OCI-LY3 (cell line): ENCODE measurements around the gene BCAP31.

Source experiments
- H2AFZ ChIP-seq: fragments of 200-600, 300-600 bp; shearing (Covaris generic); 2 replicates; pipeline ENCODE4 v1.6.0; 2014; ENCODE audit warnings: antibody characterized with exemption, low read depth, low read length
- H3K27ac ChIP-seq: fragments of 200-600, 300-600 bp; sonication (generic); 2 replicates; pipeline ENCODE4 v1.5.1; 2014; ENCODE audit warnings: mild to moderate bottlenecking, low read length, moderate library complexity, mixed read lengths
- H3K27me3 ChIP-seq: fragments of 200-600, 300-600 bp; sonication (generic); 2 replicates; pipeline ENCODE4 v1.6.1; 2014; ENCODE audit warnings: low read depth, low read length, mixed read lengths
- H3K36me3 ChIP-seq: fragments of 200-600, 300-600 bp; sonication (generic); replicated peaks from 2 replicates; pipeline ENCODE3; 2014; ENCODE audit warnings: low read depth, low read length, mixed read lengths
- H3K4me1 ChIP-seq: fragments of 300-600, 200-600 bp; sonication (generic); 2 replicates; pipeline ENCODE4 v1.6.1; 2014; ENCODE audit warnings: low read length, mixed read lengths
- H3K4me2 ChIP-seq: fragments of 200-600, 300-600 bp; sonication (generic); 2 replicates; pipeline ENCODE4 v1.6.1; 2014; ENCODE audit warnings: low read length, mixed read lengths
- H3K4me3 ChIP-seq: fragments of 300-600, 200-600 bp; sonication (generic); 2 replicates; pipeline ENCODE4 v1.5.1; 2014; ENCODE audit warnings: antibody characterized with exemption, mild to moderate bottlenecking, low read length, moderate library complexity
- H3K79me2 ChIP-seq: fragments of 300-600, 200-600 bp; shearing (Covaris generic); 2 replicates; pipeline ENCODE4 v1.6.1; 2014; ENCODE audit warnings: mild to moderate bottlenecking, low read length, mixed read lengths
- H3K9ac ChIP-seq: fragments of 300-600, 200-600 bp; shearing (Covaris generic); 2 replicates; pipeline ENCODE4 v1.6.0; 2014; ENCODE audit warnings: mild to moderate bottlenecking, low read length, moderate library complexity
- H3K9me3 ChIP-seq: fragments of 200-600, 300-600 bp; shearing (Covaris generic); 2 replicates; pipeline ENCODE4 v1.6.1; 2014; ENCODE audit warnings: low read length, mixed read lengths; ENCODE audit not compliant: insufficient read depth
- H4K20me1 ChIP-seq: fragments of 200-600, 300-600 bp; sonication (generic); 2 replicates; pipeline ENCODE4 v1.6.1; 2016; ENCODE audit warnings: low read length, mixed read lengths; ENCODE audit not compliant: insufficient read depth
- CTCF ChIP-seq: fragments of 200-600, 300-600 bp; sonication (generic); IDR thresholded peaks from 2 replicates; pipeline ENCODE4 v1.5.1; 2014; ENCODE audit warnings: antibody characterized with exemption, low read length, low read depth
- EZH2phosphoT487 ChIP-seq: fragments of 200-600 bp; shearing (Covaris generic); IDR thresholded peaks from 2 replicates; pipeline ENCODE4 v1.6.1; 2018; ENCODE audit warnings: antibody characterized with exemption, mixed run types, low read depth

BCAP31 gene

GRCh38 chrX:153681175-153681574 is 43.0 kb downstream of the BCAP31 start:
- Histone ChIP-seq H3K4me2 (no peak overlapping the region), H3K4me1 (no peaks in the 10 kb centered on the region), H3K27ac (no peak overlapping the region), H3K9me3 (no peaks in the 10 kb centered on the region), H3K79me2 (no peaks in the 10 kb centered on the region), H3K9ac (no peak overlapping the region), H3K27me3 (no peaks in the 10 kb centered on the region), H3K36me3 (no peaks in the 10 kb centered on the region), H4K20me1 (no peaks in the 10 kb centered on the region), H2AFZ (no peak overlapping the region), H3K4me3 (no peak overlapping the region)
- TF ChIP-seq CTCF: no peak
- no peak for TF ChIP-seq EZH2phosphoT487

- Histone ChIP-seq H3K27me3 (no peaks in the 10 kb centered on the region), H3K36me3 (no peaks in the 10 kb centered on the region), H3K9me3 (no peaks in the 10 kb centered on the region), H2AFZ (no peak overlapping the region), H3K27ac (no peak overlapping the region), H3K4me3 (no peak overlapping the region), H3K9ac (no peak overlapping the region), H4K20me1 (no peaks in the 10 kb centered on the region), H3K4me2 (no peak overlapping the region), H3K79me2 (no peaks in the 10 kb centered on the region), H3K4me1 (no peaks in the 10 kb centered on the region; the same call in 1 of the 2 replicates)
- TF ChIP-seq CTCF (no peak), EZH2phosphoT487 (no peak)
Observed at GRCh38 chrX:153674219-153674851, 49.9 kb downstream of the BCAP31 start.

- Histone ChIP-seq H3K4me1 (no peaks in the 10 kb centered on the region; the same call in 1 of the 2 replicates), H3K36me3 (no peaks in the 10 kb centered on the region), H3K9ac (no peak within 1 kb of the TSS), H3K4me3 (no peak within 1 kb of the TSS), H3K9me3 (no peaks in the 10 kb centered on the region), H3K27ac (no peak within 1 kb of the TSS), H3K79me2 (no peaks in the 10 kb centered on the region), H4K20me1 (no peaks in the 10 kb centered on the region), H3K4me2 (no peak within 1 kb of the TSS), H2AFZ (no peak within 1 kb of the TSS), H3K27me3 (no peaks in the 10 kb centered on the region)
- TF ChIP-seq CTCF (no peak), EZH2phosphoT487 (no peak)
Observed at GRCh38 chrX:153673428-153674218, 50.6 kb downstream of the BCAP31 start, which contains the start of gene PNCK. PNCK (minus strand) TSS chrX:153673813; CDS start chrX:153673076, 737 bp downstream.

GRCh38 chrX:153672531-153673427 is 51.4 kb downstream of the BCAP31 start:
- no peaks in the 10 kb centered on the region for H4K20me1 ChIP-seq
- no peak overlapping the region for H3K9ac ChIP-seq
- TF ChIP-seq CTCF (no peak), EZH2phosphoT487 (no peak)
- no peak overlapping the region for H3K27ac ChIP-seq
- H3K4me3 ChIP-seq: no peak overlapping the region
- H3K36me3 ChIP-seq: no peaks in the 10 kb centered on the region
- no peaks in the 10 kb centered on the region for H3K79me2 ChIP-seq
- H3K27me3 ChIP-seq: no peaks in the 10 kb centered on the region
- H3K9me3 ChIP-seq: no peaks in the 10 kb centered on the region
- H2AFZ ChIP-seq: no peak overlapping the region
- no peak overlapping the region for H3K4me2 ChIP-seq
- peaks cover 3% of the 10 kb centered on the region; the same call in 1 of the 2 replicates for H3K4me1 ChIP-seq
